GM08714 (cell line): ENCODE results near the gene EFNA5.

Experiments
- H3K4me3 ChIP-seq: fragments of 200-500 bp; sonication (Bioruptor generic); 2 replicates; pipeline ENCODE4 v1.5.1; 2014; ENCODE audit warnings: mild to moderate bottlenecking, low read length, inconsistent platforms
- ZNF274 ChIP-seq: IDR thresholded peaks from 2 replicates; pipeline ENCODE4 v1.6.1; 2012; ENCODE audit warnings: mild to moderate bottlenecking, low read depth, low read length

EFNA5 gene

DNA sequence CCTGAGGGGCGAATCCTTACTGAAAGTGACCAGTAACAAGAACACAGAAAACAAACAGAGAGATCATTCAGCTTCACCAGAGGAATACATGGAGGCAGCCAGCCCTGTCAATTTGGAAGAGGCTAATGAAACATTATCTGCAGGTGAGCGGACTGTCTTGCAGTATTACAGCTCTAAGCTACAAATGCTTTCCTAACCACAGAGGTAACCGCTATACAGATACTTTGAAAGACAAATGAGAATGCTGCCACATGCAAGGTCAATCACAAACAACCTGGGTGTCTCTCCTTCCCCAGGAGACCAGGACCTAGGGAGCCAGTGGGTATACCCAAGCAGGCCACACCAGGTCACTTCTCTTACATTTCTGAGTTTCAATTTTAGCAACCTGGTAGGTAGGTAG is 30.2 kb downstream of the EFNA5 start:
- no peak overlapping the region for H3K4me3 ChIP-seq
- no peak for TF ChIP-seq ZNF274

DNA sequence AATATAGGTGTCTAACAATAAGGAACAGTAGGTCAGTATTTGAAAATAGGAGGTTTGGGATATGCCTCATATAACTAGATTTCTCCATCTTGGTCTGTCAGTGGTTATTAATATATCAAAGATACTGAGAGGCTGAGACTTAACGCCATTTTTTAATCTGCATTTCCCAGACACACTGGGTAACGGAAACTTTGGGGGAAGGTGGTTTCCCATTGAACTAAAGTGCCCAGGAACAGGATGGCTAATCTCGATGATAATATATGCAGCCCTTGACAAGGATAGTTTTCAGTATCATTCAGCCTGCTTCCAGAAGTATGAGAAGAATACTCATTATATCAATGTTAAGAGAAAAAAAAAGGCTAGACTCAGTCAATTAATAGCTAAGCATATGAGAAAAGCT is 30.7 kb downstream of the EFNA5 start:
- no peak overlapping the region for H3K4me3 ChIP-seq
- no peak for TF ChIP-seq ZNF274

DNA sequence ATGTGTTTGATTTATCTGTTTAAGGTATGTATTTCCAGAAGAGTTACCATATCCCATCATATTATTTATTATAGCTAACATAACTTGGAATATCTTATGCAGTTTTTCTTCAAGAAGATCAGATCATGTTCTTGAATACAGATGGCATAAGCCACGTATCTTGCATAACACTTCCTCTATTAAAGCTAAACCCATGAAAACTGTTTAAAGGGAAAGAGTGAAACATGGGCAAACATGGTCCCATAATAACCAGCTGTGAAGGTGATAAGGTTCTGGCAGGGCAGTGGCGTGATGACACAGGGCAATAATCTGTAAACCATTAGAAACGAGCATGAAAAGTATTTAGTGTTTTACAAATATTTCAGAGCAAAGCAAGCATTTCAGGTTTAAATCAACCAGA is 34.2 kb downstream of the EFNA5 start:
- H3K4me3 ChIP-seq, result no peak overlapping the region
- no peak for TF ChIP-seq ZNF274

DNA sequence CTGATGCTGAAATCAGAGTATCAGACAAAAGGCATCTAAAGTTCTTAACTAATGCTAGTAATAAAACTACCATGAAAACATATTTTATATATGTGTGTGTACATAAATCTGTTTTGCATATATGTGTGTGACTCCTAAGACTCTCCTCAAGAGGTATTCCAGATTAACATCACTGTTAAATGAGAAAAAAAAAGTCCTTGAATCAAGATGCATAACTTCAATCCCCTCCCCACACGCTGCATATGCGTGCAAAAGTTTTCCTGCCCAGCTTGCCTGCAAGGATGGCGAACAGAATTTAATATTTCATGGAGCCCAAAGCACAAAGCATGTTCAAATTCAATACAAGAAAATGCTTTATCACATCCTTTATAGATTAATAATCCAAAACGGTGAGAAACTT is 34.7 kb downstream of the EFNA5 start:
- TF ChIP-seq ZNF274, result no peak

DNA sequence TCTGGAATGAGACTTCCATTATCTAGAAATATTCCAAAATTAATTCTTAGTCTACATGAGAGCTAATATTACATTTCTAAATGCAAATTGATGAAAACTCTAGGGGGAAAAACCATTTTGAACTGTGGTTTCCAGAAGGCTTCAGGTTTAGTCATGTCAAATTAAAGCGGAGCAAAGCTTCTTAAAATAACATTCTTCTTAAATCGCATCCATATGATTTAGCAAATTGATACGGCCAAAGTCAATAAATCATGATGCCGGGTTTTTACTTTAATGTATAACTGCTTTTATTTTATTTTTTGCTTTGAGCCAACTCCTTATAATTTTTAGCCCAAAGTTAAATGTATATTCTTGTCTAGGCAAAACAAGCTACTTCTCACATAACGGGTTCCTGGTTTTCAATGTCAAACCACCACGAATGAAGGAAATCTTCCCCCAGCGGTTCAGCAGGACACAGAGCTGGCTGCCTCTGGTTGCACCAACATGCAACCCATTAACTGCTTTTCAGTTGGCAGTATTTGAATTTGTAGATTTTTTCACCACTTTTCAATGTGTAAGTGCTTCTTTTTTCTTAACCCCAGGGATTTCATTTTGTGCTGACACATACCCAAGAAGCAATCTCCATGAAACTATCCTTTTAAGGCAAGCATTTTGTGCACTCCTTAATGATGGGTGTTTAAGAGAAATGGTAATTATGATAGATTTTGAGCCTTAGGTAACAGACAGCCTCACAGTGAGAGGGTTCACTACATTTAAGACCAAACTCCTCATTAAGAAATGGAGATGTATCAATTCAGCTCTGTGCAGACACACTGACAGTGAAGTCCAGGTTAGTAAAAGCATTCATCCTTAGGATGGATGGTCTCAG is 35.5 kb downstream of the EFNA5 start:
- H3K4me3 ChIP-seq, result no peak overlapping the region
- no peak for TF ChIP-seq ZNF274

More for the DNA sequence above, 34.7 kb downstream of the EFNA5 start:
- H3K4me3 ChIP-seq, result no peak overlapping the region

GRCh38 chr5:107633171-107633901 is 37.4 kb downstream of the EFNA5 start:
- TF ChIP-seq ZNF274, result no peak
- H3K4me3 ChIP-seq, result no peak overlapping the region

DNA sequence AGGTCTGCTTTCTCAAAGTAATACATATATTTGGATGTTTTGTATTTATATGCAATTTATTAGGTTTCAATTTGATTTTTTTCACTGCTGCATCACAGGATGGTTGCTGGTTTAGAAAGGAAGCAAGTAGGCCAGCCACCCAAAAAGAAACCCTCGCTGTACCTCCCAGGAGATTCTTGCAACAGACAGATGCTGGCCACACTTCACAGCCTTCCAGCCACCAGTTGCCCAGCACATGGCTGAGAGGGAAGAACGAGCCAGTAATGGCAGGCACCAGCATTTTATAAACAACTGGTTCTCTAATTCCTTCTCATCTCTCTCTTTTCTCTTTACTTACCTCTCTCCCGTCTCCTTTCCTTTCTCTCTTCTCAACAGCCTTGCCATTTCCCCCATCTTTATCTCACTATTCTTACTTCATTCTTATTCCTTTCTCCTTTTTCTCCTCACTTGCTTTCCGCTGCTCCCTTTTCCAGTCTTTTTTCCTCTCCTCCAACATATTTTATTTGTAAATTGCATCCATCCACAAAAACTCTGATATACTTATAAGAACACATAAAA is 38.9 kb downstream of the EFNA5 start:
- H3K4me3 ChIP-seq, result no peak overlapping the region
- TF ChIP-seq ZNF274, result no peak

- H3K4me3 ChIP-seq, result no peak overlapping the region
- TF ChIP-seq ZNF274, result no peak
Measured at GRCh38 chr5:107630184-107630583, 40.6 kb downstream of the EFNA5 start.

GRCh38 chr5:107624235-107624634 is 46.5 kb downstream of the EFNA5 start:
- no peak for TF ChIP-seq ZNF274

GRCh38 chr5:107621089-107621488 is 49.6 kb downstream of the EFNA5 start:
- no peak overlapping the region for H3K4me3 ChIP-seq
- TF ChIP-seq ZNF274, result no peak

More at GRCh38 chr5:107624235-107624634, 46.5 kb downstream of the EFNA5 start:
- no peak overlapping the region for H3K4me3 ChIP-seq

DNA sequence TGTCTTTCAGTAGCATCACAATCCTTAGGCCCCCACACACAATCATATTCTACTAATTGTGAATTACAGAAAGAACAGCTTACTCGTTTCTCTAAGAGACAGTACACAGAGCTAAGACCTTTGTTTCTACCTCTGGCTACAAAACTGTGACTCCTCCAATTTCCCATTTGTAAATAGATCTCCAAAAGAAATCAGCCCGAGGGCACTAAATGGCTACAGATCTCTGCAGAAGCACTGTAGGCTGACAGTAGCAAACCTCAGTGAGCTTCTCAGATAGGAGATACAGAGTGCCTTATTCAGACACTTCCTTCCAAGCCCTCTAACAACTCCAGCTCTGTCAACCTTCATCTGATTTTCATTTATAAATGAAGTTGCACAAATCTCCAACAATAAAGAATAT is 51.0 kb downstream of the EFNA5 start:
- TF ChIP-seq ZNF274, result no peak
- no peak overlapping the region for H3K4me3 ChIP-seq

GRCh38 chr5:107618242-107618641 is 52.5 kb downstream of the EFNA5 start:
- H3K4me3 ChIP-seq, result no peak overlapping the region
- no peak for TF ChIP-seq ZNF274

DNA sequence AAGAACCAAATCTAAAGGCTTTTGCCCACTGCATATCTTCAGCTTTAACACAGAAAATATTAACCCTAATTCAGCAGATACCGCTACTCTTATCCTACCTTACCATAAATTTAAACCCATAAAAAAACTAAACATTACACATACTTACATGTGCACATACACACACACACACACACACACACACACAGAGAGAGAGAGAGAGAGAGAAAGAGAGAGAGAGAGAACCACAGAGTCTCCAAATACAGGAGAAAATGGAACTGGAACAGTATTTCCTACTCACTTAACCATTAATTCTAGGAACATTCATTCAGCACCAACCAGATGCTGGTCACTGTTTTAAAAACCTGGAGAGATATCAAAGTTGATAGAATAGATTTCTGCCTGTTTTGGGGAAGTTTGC is 53.7 kb downstream of the EFNA5 start:
- H3K4me3 ChIP-seq, result no peak overlapping the region
- no peak for TF ChIP-seq ZNF274

- TF ChIP-seq ZNF274, result no peak
- no peak overlapping the region for H3K4me3 ChIP-seq
Measured at GRCh38 chr5:107616213-107616612, 54.5 kb downstream of the EFNA5 start.
